ENCODE data around the gene PAPPA2.
A peak's percentile ranks its signal among the peaks of the same experiment; 100 is the strongest.

DNA sequence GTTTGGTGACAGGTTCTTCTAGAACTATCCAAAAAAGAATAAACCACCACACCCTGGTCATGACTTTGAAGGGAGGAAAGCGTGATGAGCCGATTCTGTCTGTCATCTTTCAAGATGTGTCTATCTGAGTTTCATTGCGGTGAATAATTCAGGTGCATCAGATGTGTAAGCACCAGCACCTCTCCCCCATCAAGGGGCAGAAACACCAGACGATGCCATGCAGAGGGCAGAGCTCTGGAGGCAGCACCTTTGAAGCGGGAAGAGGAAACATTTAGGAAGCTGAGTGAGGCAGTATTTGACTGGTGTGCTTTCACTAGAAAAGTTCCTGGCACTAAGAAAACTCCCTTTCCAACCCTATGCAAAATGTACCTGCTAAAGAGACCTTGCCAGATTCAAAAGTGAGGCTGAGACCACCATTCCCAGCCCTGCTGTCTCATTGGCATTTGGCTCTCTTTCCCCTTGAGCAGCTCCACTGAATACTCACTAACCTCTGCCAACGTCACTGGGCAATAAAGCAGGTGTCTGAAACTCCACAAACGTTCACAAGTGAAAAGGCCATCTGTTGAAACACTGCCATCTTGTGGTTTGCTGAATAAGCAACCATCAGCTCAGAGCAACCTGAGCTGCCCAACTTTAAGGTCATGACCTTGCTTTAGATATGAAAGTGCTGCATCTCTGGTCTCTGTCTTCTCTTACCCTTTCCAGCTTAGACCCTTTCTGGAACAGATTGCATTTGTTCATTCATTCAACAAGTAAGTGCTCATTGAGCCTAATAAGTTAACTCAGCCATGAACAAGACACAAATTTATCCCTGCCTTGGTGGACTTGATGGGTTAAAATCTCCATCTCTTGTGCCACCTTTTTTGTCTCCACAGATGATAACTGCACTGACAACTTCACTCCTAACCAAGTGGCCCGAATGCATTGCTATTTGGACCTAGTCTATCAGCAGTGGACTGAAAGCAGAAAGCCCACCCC lies 228.6 kb downstream of the PAPPA2 start:
- TF ChIP-seq, protein P1, sequence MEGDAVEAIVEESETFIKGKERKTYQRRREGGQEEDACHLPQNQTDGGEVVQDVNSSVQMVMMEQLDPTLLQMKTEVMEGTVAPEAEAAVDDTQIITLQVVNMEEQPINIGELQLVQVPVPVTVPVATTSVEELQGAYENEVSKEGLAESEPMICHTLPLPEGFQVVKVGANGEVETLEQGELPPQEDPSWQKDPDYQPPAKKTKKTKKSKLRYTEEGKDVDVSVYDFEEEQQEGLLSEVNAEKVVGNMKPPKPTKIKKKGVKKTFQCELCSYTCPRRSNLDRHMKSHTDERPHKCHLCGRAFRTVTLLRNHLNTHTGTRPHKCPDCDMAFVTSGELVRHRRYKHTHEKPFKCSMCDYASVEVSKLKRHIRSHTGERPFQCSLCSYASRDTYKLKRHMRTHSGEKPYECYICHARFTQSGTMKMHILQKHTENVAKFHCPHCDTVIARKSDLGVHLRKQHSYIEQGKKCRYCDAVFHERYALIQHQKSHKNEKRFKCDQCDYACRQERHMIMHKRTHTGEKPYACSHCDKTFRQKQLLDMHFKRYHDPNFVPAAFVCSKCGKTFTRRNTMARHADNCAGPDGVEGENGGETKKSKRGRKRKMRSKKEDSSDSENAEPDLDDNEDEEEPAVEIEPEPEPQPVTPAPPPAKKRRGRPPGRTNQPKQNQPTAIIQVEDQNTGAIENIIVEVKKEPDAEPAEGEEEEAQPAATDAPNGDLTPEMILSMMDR (conservative IDR thresholded peaks at IDR 0.05; ENCODE audit: low read depth, low read length): peak; percentile 77
- TF ChIP-seq EZH2phosphoT487 (IDR thresholded peaks at IDR 0.05; ENCODE audit: borderline replicate concordance, low read length) (no peak), EZH2 (IDR thresholded peaks at IDR 0.05; ENCODE audit: low read length, unreplicated experiment) (no peak)
